IPS-15b (cell line): ENCODE results near the gene NCKAP5.

Source experiments
- H3K27me3 ChIP-seq: one replicate; pipeline ENCODE4 v1.6.1; 2013; ENCODE audit warnings: low read length; ENCODE audit not compliant: control insufficient read depth, insufficient read depth
- H3K36me3 ChIP-seq: one replicate; pipeline ENCODE4 v1.6.1; 2013; ENCODE audit warnings: low read length; ENCODE audit not compliant: control insufficient read depth, insufficient read depth
- H3K4me1 ChIP-seq: one replicate; pipeline ENCODE4 v1.6.1; 2013; ENCODE audit warnings: mild to moderate bottlenecking, low read length; ENCODE audit not compliant: control insufficient read depth, insufficient read depth
- H3K4me3 ChIP-seq: one replicate; pipeline ENCODE4 v1.5.1; 2013; ENCODE audit warnings: low read depth, low read length
- H3K9ac ChIP-seq: one replicate; pipeline ENCODE4 v1.6.1; 2013; ENCODE audit warnings: low read depth, mild to moderate bottlenecking, low read length
- H3K9me3 ChIP-seq: one replicate; pipeline ENCODE4 v1.6.1; 2013; ENCODE audit warnings: mild to moderate bottlenecking, low read length; ENCODE audit not compliant: control insufficient read depth, insufficient read depth

The NCKAP5 gene

GRCh38 chr2:133304344-133304743 is 263.9 kb downstream of the NCKAP5 start:
- Histone ChIP-seq H3K36me3 (no peaks in the 10 kb centered on the region), H3K4me3 (no peak overlapping the region), H3K4me1 (no peaks in the 10 kb centered on the region), H3K9me3 (no peaks in the 10 kb centered on the region), H3K9ac (no peak overlapping the region), H3K27me3 (no peaks in the 10 kb centered on the region)

- Histone ChIP-seq H3K4me3 (no peak overlapping the region), H3K4me1 (no peaks in the 10 kb centered on the region), H3K9me3 (no peaks in the 10 kb centered on the region), H3K36me3 (no peaks in the 10 kb centered on the region), H3K9ac (no peak overlapping the region), H3K27me3 (no peaks in the 10 kb centered on the region)
Observed at GRCh38 chr2:133303150-133303549, 265.1 kb downstream of the NCKAP5 start.

GRCh38 chr2:133296401-133296800 is 271.9 kb downstream of the NCKAP5 start:
- Histone ChIP-seq H3K36me3 (no peaks in the 10 kb centered on the region), H3K27me3 (no peaks in the 10 kb centered on the region), H3K9ac (no peak overlapping the region), H3K9me3 (no peaks in the 10 kb centered on the region), H3K4me1 (no peaks in the 10 kb centered on the region), H3K4me3 (no peak overlapping the region)

- Histone ChIP-seq H3K4me3 (no peak overlapping the region), H3K4me1 (no peaks in the 10 kb centered on the region), H3K9me3 (no peaks in the 10 kb centered on the region), H3K9ac (no peak overlapping the region), H3K36me3 (no peaks in the 10 kb centered on the region), H3K27me3 (no peaks in the 10 kb centered on the region)
Observed at GRCh38 chr2:133293544-133294353, 274.5 kb downstream of the NCKAP5 start.

GRCh38 chr2:133292259-133292658 is 276.0 kb downstream of the NCKAP5 start:
- no peaks in the 10 kb centered on the region for H3K9me3 ChIP-seq
- H3K4me1 ChIP-seq = no peaks in the 10 kb centered on the region
- no peaks in the 10 kb centered on the region for H3K27me3 ChIP-seq
- no peaks in the 10 kb centered on the region for H3K36me3 ChIP-seq
- H3K9ac ChIP-seq = no peak overlapping the region
- H3K4me3 ChIP-seq = no peak overlapping the region

GRCh38 chr2:133287709-133288108 is 280.6 kb downstream of the NCKAP5 start:
- no peaks in the 10 kb centered on the region for H3K4me1 ChIP-seq
- no peaks in the 10 kb centered on the region for H3K27me3 ChIP-seq

GRCh38 chr2:133286326-133286922 is 281.8 kb downstream of the NCKAP5 start:
- H3K4me1 ChIP-seq = no peaks in the 10 kb centered on the region
- no peak overlapping the region for H3K4me3 ChIP-seq
- no peaks in the 10 kb centered on the region for H3K27me3 ChIP-seq
- H3K36me3 ChIP-seq = no peaks in the 10 kb centered on the region
- H3K9ac ChIP-seq = no peak overlapping the region
- H3K9me3 ChIP-seq = no peaks in the 10 kb centered on the region

More at GRCh38 chr2:133287709-133288108, 280.6 kb downstream of the NCKAP5 start:
- H3K9me3 ChIP-seq = no peaks in the 10 kb centered on the region
- H3K9ac ChIP-seq = no peak overlapping the region
- H3K4me3 ChIP-seq = no peak overlapping the region
- H3K36me3 ChIP-seq = no peaks in the 10 kb centered on the region

GRCh38 chr2:133273031-133273430 is 295.2 kb downstream of the NCKAP5 start:
- Histone ChIP-seq H3K4me3 (no peak overlapping the region), H3K4me1 (no peaks in the 10 kb centered on the region), H3K9me3 (no peaks in the 10 kb centered on the region), H3K36me3 (no peaks in the 10 kb centered on the region), H3K27me3 (no peaks in the 10 kb centered on the region), H3K9ac (no peak overlapping the region)

GRCh38 chr2:133271105-133271504 is 297.2 kb downstream of the NCKAP5 start:
- Histone ChIP-seq H3K4me3 (no peak overlapping the region), H3K9ac (no peak overlapping the region), H3K9me3 (no peaks in the 10 kb centered on the region), H3K4me1 (no peaks in the 10 kb centered on the region), H3K36me3 (no peaks in the 10 kb centered on the region), H3K27me3 (no peaks in the 10 kb centered on the region)

- no peaks in the 10 kb centered on the region for H3K9me3 ChIP-seq
- H3K36me3 ChIP-seq = no peaks in the 10 kb centered on the region
- H3K4me3 ChIP-seq = no peak overlapping the region
- no peaks in the 10 kb centered on the region for H3K4me1 ChIP-seq
- no peaks in the 10 kb centered on the region for H3K27me3 ChIP-seq
- no peak overlapping the region for H3K9ac ChIP-seq
Observed at GRCh38 chr2:133270550-133270949, 297.7 kb downstream of the NCKAP5 start.

- peak overlapping the region; percentile 72 for H3K4me3 ChIP-seq
- no peaks in the 10 kb centered on the region for H3K9me3 ChIP-seq
- H3K9ac ChIP-seq = no peak overlapping the region
- H3K27me3 ChIP-seq = peaks cover 5% of the 10 kb centered on the region
- no peaks in the 10 kb centered on the region for H3K36me3 ChIP-seq
- H3K4me1 ChIP-seq = no peaks in the 10 kb centered on the region
Observed at GRCh38 chr2:133266926-133267590, 301.2 kb downstream of the NCKAP5 start.
